GM12892 (cell line): Measurements from ENCODE around the gene RFPL1.

Source experiments
- POLR2A ChIP-seq: IDR thresholded peaks from 2 replicates; pipeline ENCODE4 v1.6.1; 2011; ENCODE audit warnings: low read depth, low read length, control low read depth
- POLR2AphosphoS5 ChIP-seq: IDR thresholded peaks from 2 replicates; pipeline ENCODE4 v1.6.1; 2011; ENCODE audit warnings: low read depth, low read length, control low read depth
- TAF1 ChIP-seq: IDR thresholded peaks from 2 replicates; pipeline ENCODE4 v1.6.1; 2011; ENCODE audit warnings: low read depth, mild to moderate bottlenecking, control low read depth, low read length, borderline replicate concordance

DNA sequence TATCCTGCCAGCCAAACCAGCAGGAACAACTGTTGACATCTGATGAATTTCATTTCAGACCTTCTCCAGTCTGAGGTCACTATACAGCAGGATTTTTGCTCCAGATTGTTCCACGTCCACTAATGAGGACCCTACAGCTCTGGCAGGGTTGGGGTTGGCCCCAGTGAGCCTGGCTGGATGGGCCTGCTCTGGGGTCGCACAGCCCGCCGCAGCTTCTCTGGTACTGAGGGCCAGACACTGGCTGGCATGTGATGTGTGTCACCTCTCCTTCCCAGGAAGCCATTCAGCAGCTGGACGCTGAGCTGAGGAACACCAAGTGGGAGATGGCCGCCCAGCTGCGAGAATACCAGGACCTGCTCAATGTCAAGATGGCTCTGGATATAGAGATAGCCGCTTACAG lies 47.1 kb downstream of the RFPL1 start:
- TF ChIP-seq POLR2AphosphoS5: no peak
- no peak for TF ChIP-seq POLR2A
- no peak for TF ChIP-seq TAF1
